Stomach (tissue), 9 donors: ENCODE results near the gene ZNF780B. TPM values are rescaled to one million over a fixed set of nuclear protein-coding genes. Genes with fewer than 3 reads are reported as not detected.
A peak's percentile ranks its signal among the peaks of the same experiment; 100 is the strongest.

ENCODE experiments used
- DNase-seq, 2 donors: peaks; one replicate each; pipeline versions ENCODE4 v3.0.0 to v3.0.0-alpha.2; 2013 to 2019
- H3K27ac ChIP-seq, 5 donors: fragments of 200-600 bp in 4 of 5; sonication (generic) in 4 of 5; one replicate each; pipeline ENCODE4 v1.5.1; 2013 to 2019; ENCODE audit warnings: mild to moderate bottlenecking in 1 of 5, moderate library complexity in 1 of 5
- H3K27me3 ChIP-seq, 3 donors: fragments of 200-600 bp; sonication (generic); one replicate each; pipeline ENCODE4 v1.5.1; 2017 to 2019; ENCODE audit warnings: mixed run types in 1 of 3
- H3K36me3 ChIP-seq, 4 donors: fragments of 200-600 bp; sonication (generic); 1 replicate in 3 of 4; 2 replicates in 1 of 4; pipeline ENCODE4 v1.5.1; 2016 to 2019
- H3K4me1 ChIP-seq, 4 donors: fragments of 200-600 bp; sonication (generic); one replicate each; pipeline ENCODE4 v1.5.1; 2016 to 2019
- H3K4me3 ChIP-seq, 4 donors: fragments of 200-600 bp; sonication (generic) in 3 of 4; one replicate each; pipeline ENCODE4 v1.5.1; 2016 to 2019; ENCODE audit warnings: mild to moderate bottlenecking in 1 of 4
- H3K9me3 ChIP-seq, 4 donors: fragments of 200-600 bp; sonication (generic); one replicate each; pipeline ENCODE4 v1.5.1; 2016 to 2019
- CTCF ChIP-seq, 7 experiments: fragments of 450-650 bp in 4 of 7; fragments of 200-600 bp in 3 of 7; sonication (generic) in 3 of 7; IDR thresholded peaks; one replicate each; pipeline ENCODE4 v1.5.1; 2016 to 2019; ENCODE audit warnings: antibody characterized with exemption in 7 of 7, control low read depth in 2 of 7, mild to moderate bottlenecking in 1 of 7
- EP300 ChIP-seq: sonication (generic); formaldehyde crosslinking; IDR thresholded peaks from one replicate; pipeline ENCODE4 v1.6.1; 2017; ENCODE audit warnings: antibody characterized with exemption
- POLR2A ChIP-seq, 4 donors: fragments of 450-650 bp; IDR thresholded peaks; one replicate each; pipeline ENCODE4 v1.6.1; 2016; ENCODE audit warnings: antibody characterized with exemption in 4 of 4, control low read depth in 2 of 4, mild to moderate bottlenecking in 1 of 4, moderate library complexity in 1 of 4
- POLR2AphosphoS5 ChIP-seq, 3 donors: sonication (generic); formaldehyde crosslinking; IDR thresholded peaks; one replicate each; pipeline ENCODE4 v1.6.1; 2016; ENCODE audit warnings: antibody characterized with exemption in 3 of 3
- WGBS, 5 donors: extraction: QIAGEN DNeasy Blood & Tissue Kit in 3 of 5; methylation state at CpG; one replicate each; pipeline versions ENCODE4 v1.1.5 to v1.1.7; 2013 to 2018; 5-methylcytosine and 5-hydroxymethylcytosine counted together
- intact Hi-C: fragments of 100-400 bp; cut with DNase I; formaldehyde crosslinking; loops from one replicate; pipeline ENCODE4 v1.15.1; 2023; ENCODE audit warnings: low total_unique reads
- polyA plus RNA-seq, 3 donors: library from polyadenylated mRNA; stranded (reverse); fragments of 200-250 nt; gene quantifications; one replicate each; pipeline ENCODE4 v1.2.3, GENCODE V29; 2013
- total RNA-seq, 5 donors: library from RNA; depleted of rRNA; stranded (reverse); fragments of >200 nt; gene quantifications; one replicate each; pipeline versions ENCODE4 v1.1.0 to v1.2.3, GENCODE V29; 2014 to 2016
- donor health status: healthy with polysubstance abuse.
- donor health status: Bipolar disorder and iron deficiency.
- donor health status: healthy.

The ZNF780B gene
- total and polyA plus RNA-seq, 8 donors, result 2.7 to 73.9 (median 6.8) TPM

DNA sequence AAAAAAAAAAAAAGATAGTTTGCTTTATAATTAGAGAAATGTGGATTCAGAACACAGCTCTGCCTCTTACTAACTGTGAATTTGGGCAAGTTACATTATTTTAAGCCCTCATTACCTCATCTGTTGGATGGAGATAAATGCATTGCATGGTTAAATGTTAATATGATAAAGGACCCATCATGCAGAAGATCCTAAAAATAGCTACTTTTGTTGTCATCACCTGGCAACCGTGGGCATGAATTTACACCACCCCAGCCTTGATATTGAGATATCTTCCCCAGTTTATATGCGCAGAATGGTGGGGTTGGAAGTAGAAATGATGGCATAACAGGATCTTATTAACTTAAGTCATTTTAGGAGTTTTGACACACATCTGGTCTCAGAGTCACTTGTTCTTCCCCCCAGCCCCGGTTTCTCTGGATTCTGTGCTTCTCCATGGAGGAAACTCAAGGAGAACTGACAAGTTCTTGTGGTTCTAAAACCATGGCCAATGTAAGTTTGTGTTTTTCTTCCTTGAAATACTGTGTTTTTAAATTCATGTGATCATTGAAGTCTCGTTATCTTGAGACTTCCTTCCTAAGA is 50.2 kb downstream of the ZNF780B start:
- H3K36me3 ChIP-seq, result peaks cover 25 to 52% (median 46%) of the 10 kb centered on the region in 4 donors
- intact Hi-C loops, result no loop called here
- no peaks in the 10 kb centered on the region for H3K27me3 ChIP-seq
- H3K4me1 ChIP-seq, result no peaks in the 10 kb centered on the region
- no peak overlapping the region for H3K4me3 ChIP-seq
- peaks cover 4 to 12% (median 7%) of the 10 kb centered on the region in 4 donors for H3K9me3 ChIP-seq
- no peak overlapping the region for H3K27ac ChIP-seq
- 82 to 92% (median 90%) methylated on average over 4 of the region's 4 CpGs for WGBS, 5 donors
- DNase-seq, result no peak
- no peak for TF ChIP-seq POLR2A (IDR thresholded peaks at IDR 0.05)
- TF ChIP-seq POLR2AphosphoS5 (IDR thresholded peaks at IDR 0.05), result no peak
- no peak for TF ChIP-seq EP300
- TF ChIP-seq CTCF (IDR thresholded peaks at IDR 0.05), result no peak

- H3K27me3 ChIP-seq, result no peaks in the 10 kb centered on the region
- peaks cover 0 to 18% (median 2%) of the 10 kb centered on the region in 4 donors for H3K36me3 ChIP-seq
- H3K4me1 ChIP-seq, result peaks cover 0 to 24% (median 20%) of the 10 kb centered on the region in 4 donors
- WGBS, 5 donors, result 78 to 99% (median 94%) methylated on average over 4 of the region's 4 CpGs
- H3K4me3 ChIP-seq, result no peak overlapping the region
- no peak overlapping the region for H3K27ac ChIP-seq
- H3K9me3 ChIP-seq, result peaks cover 0 to 7% (median 3%) of the 10 kb centered on the region in 4 donors
- TF ChIP-seq EP300 (no peak), POLR2AphosphoS5 (IDR thresholded peaks at IDR 0.05) (no peak), POLR2A (IDR thresholded peaks at IDR 0.05) (no peak), CTCF (IDR thresholded peaks at IDR 0.05) (no peak)
- DNase-seq, result no peak
- intact Hi-C loops, result no loop called here
Observed at GRCh38 chr19:39998501-39998900, 57.5 kb downstream of the ZNF780B start.

- peak overlapping the region; percentile 78 to 91 (median 85) for H3K27ac ChIP-seq
- TF ChIP-seq CTCF (IDR thresholded peaks at IDR 0.05) (no peak), POLR2A (IDR thresholded peaks at IDR 0.05) (no peak), POLR2AphosphoS5 (IDR thresholded peaks at IDR 0.05) (no peak), EP300 (no peak)
- H3K4me3 ChIP-seq, result peak overlapping the region; percentile 56 to 82 (median 70)
- peaks cover 0 to 22% (median 2%) of the 10 kb centered on the region in 4 donors for H3K36me3 ChIP-seq
- no peaks in the 10 kb centered on the region for H3K27me3 ChIP-seq
- DNase-seq, result no peak
- H3K4me1 ChIP-seq, result peaks cover 0 to 24% (median 20%) of the 10 kb centered on the region in 4 donors
- peaks cover 0 to 8% (median 4%) of the 10 kb centered on the region in 4 donors for H3K9me3 ChIP-seq
- intact Hi-C loops, result no loop called here
- WGBS, 5 donors, result 67 to 84% (median 75%) methylated on average over 5 of the region's 5 CpGs
Observed at GRCh38 chr19:39997638-39998216, 58.3 kb downstream of the ZNF780B start.

GRCh38 chr19:39996811-39997637 is 59.0 kb downstream of the ZNF780B start, which contains the start of gene ZNF546:
Gene ZNF546, plus strand, starts transcription at chr19:39997060. Its CDS starts 1,267 bp downstream, at chr19:39998327.
- Histone ChIP-seq H3K27me3 (no peaks in the 10 kb centered on the region), H3K27ac (peak within 1 kb of the TSS; percentile 78 to 91 (median 85)), H3K36me3 (peaks cover 0 to 22% (median 2%) of the 10 kb centered on the region in 4 donors), H3K4me3 (peak within 1 kb of the TSS; percentile 56 to 82 (median 70)), H3K4me1 (peaks cover 0 to 24% (median 20%) of the 10 kb centered on the region in 4 donors), H3K9me3 (peaks cover 0 to 8% (median 4%) of the 10 kb centered on the region in 4 donors)
- intact Hi-C loops, result no loop called here
- TF ChIP-seq POLR2AphosphoS5 (IDR thresholded peaks at IDR 0.05) (peak; percentile 86 to 95 (median 92)), CTCF (IDR thresholded peaks at IDR 0.05) (no peak), POLR2A (IDR thresholded peaks at IDR 0.05) (peak in 2 of 4 donors; percentile 55)
- WGBS, 5 donors, result 4 to 11% (median 5%) methylated on average over 25 to 53 of the region's 53 CpGs
- DNase-seq, result peak; percentile 90 to 96
